CD14-positive monocyte (primary cell): ENCODE measurements around the gene MDH2. TPM values are rescaled to one million over a fixed set of nuclear protein-coding genes. Genes with fewer than 3 reads are reported as not detected.
"Not testable (repeated sequence)": the region's sequence is repeated elsewhere in the genome, so short reads cannot be mapped to it uniquely, and the experiment has no call there.

Experiments used
- DNase-seq, 3 donors: peaks; one replicate each; pipeline ENCODE4 v3.0.0-alpha.2; 2011 to 2022
- H2AFZ ChIP-seq: 2 replicates; pipeline ENCODE4 v1.6.0; 2012; ENCODE audit warnings: mild to moderate bottlenecking, low read depth, low read length, inconsistent platforms; ENCODE audit not compliant: insufficient read depth, poor library complexity, severe bottlenecking
- H3K27ac ChIP-seq, 2 donors: 1 replicate in 1 of 2; 2 replicates in 1 of 2; pipeline ENCODE4 v1.5.1; 2012 to 2013; ENCODE audit warnings: low read length in 2 of 2, control low read depth in 1 of 2, inconsistent platforms in 1 of 2, low read depth in 1 of 2, mild to moderate bottlenecking in 1 of 2
- H3K27me3 ChIP-seq, 2 donors: one replicate each; pipeline versions ENCODE4 v1.6.0 to v1.6.1; 2011 to 2013; ENCODE audit warnings: low read length in 2 of 2; ENCODE audit not compliant: control insufficient read depth in 2 of 2, insufficient read depth in 2 of 2
- H3K36me3 ChIP-seq, 2 donors: replicated peaks in 1 of 2; 1 replicate in 1 of 2; 2 replicates in 1 of 2; pipeline versions ENCODE4 v1.5.1 to v1.6.1; 2012 to 2013; ENCODE audit warnings: low read length in 2 of 2, control low read depth in 1 of 2, inconsistent platforms in 1 of 2, mild to moderate bottlenecking in 1 of 2; ENCODE audit not compliant: insufficient read depth in 2 of 2, control insufficient read depth in 1 of 2
- H3K4me1 ChIP-seq, 2 donors: 1 replicate in 1 of 2; 2 replicates in 1 of 2; pipeline versions ENCODE4 v1.5.1 to v1.6.1; 2012 to 2013; ENCODE audit warnings: low read length in 2 of 2, control low read depth in 1 of 2, inconsistent platforms in 1 of 2, mild to moderate bottlenecking in 1 of 2, moderate library complexity in 1 of 2; ENCODE audit not compliant: insufficient read depth in 2 of 2, control insufficient read depth in 1 of 2
- H3K4me2 ChIP-seq: replicated peaks from 2 replicates; pipeline ENCODE3; 2012; ENCODE audit warnings: low read length, moderate library complexity, mild to moderate bottlenecking; ENCODE audit not compliant: poor library complexity, severe bottlenecking; ENCODE audit errors: extremely low read depth
- H3K4me3 ChIP-seq, 3 experiments: fragments of 200-600 bp in 1 of 3; sonication (generic) in 1 of 3; replicated peaks in 1 of 3; 1 replicate in 2 of 3; 2 replicates in 1 of 3; pipeline ENCODE4 v1.5.1; 2011 to 2013; ENCODE audit warnings: low read length in 3 of 3, mild to moderate bottlenecking in 3 of 3, control low read depth in 2 of 3, low read depth in 2 of 3, inconsistent platforms in 1 of 3, moderate library complexity in 1 of 3
- H3K79me2 ChIP-seq: 2 replicates; pipeline ENCODE4 v1.6.0; 2012; ENCODE audit warnings: mild to moderate bottlenecking, control low read depth, inconsistent platforms, low read length, moderate library complexity; ENCODE audit not compliant: insufficient read depth
- H3K9ac ChIP-seq: 2 replicates; pipeline ENCODE4 v1.6.0; 2017; ENCODE audit warnings: low read length, mild to moderate bottlenecking; ENCODE audit not compliant: insufficient read depth, poor library complexity, severe bottlenecking
- H3K9me3 ChIP-seq, 2 donors: replicated peaks in 1 of 2; 1 replicate in 1 of 2; 2 replicates in 1 of 2; pipeline versions ENCODE4 v1.5.1 to v1.6.1; 2012 to 2013; ENCODE audit warnings: low read length in 2 of 2, control low read depth in 1 of 2; ENCODE audit not compliant: control insufficient read depth in 1 of 2, insufficient read depth in 1 of 2
- H4K20me1 ChIP-seq: 2 replicates; pipeline ENCODE4 v1.6.0; 2012; ENCODE audit warnings: mild to moderate bottlenecking, low read length, control low read depth, moderate library complexity; ENCODE audit not compliant: insufficient read depth
- H3K27ac Mint-ChIP-seq, 7 donors: one replicate each; pipeline ENCODE4 v1.8.0; 2020; ENCODE audit warnings: mild to moderate bottlenecking in 7 of 7, mixed read lengths in 7 of 7, moderate library complexity in 6 of 7, inconsistent platforms in 2 of 7
- H3K27me3 Mint-ChIP-seq, 3 donors: one replicate each; pipeline ENCODE4 v1.8.0; 2021 to 2022; ENCODE audit warnings: low read depth in 3 of 3, mild to moderate bottlenecking in 3 of 3, mixed read lengths in 3 of 3, moderate library complexity in 3 of 3, inconsistent platforms in 1 of 3
- H3K36me3 Mint-ChIP-seq, 2 donors: one replicate each; pipeline ENCODE4 v1.8.0; 2020; ENCODE audit warnings: mixed read lengths in 2 of 2, inconsistent platforms in 1 of 2, mild to moderate bottlenecking in 1 of 2
- H3K4me1 Mint-ChIP-seq: one replicate; pipeline ENCODE4 v1.8.0; 2020; ENCODE audit warnings: mild to moderate bottlenecking, mixed read lengths
- H3K4me3 Mint-ChIP-seq, 2 donors: one replicate each; pipeline ENCODE4 v1.8.0; 2020; ENCODE audit warnings: mild to moderate bottlenecking in 2 of 2, mixed read lengths in 2 of 2, moderate library complexity in 1 of 2
- H3K9me3 Mint-ChIP-seq, 7 donors: one replicate each; pipeline ENCODE4 v1.8.0; 2020 to 2022; ENCODE audit warnings: mixed read lengths in 7 of 7, mild to moderate bottlenecking in 6 of 7, moderate library complexity in 6 of 7, inconsistent platforms in 2 of 7
- WGBS: methylation state at CpG from one replicate; pipeline ENCODE4 v1.1.5; 2013; ENCODE audit warnings: missing lambda C conversion rate; ENCODE audit not compliant: insufficient coverage; 5-methylcytosine and 5-hydroxymethylcytosine counted together
- intact Hi-C, 2 donors: fragments of 100-400 bp; cut with micrococcal nuclease; formaldehyde crosslinking; loops; one replicate each; pipeline versions ENCODE4 v1.15.0 to v1.15.1; 2023
- polyA plus RNA-seq, 3 donors: library from polyadenylated mRNA; depleted of rRNA in 1 of 3; unstranded in 2 of 3; stranded (reverse) in 1 of 3; fragments of 300-500 nt in 2 of 3; fragments of >200 nt in 1 of 3; fragmentation: Illumina TruSeq in 2 of 3; gene quantifications; 1 replicate in 2 of 3; 2 replicates in 1 of 3; pipeline ENCODE4 v1.2.3, GENCODE V29; 2012 to 2021
- TF ChIP-seq, protein P1 (sequence below): fragments of 200-600 bp; IDR thresholded peaks from one replicate; pipeline ENCODE4 v1.8.0; 2022; ENCODE audit warnings: antibody characterized with exemption, mild to moderate bottlenecking

MDH2 gene
- polyA plus RNA-seq, 3 donors, result 75.2 to 162 (median 129) TPM

DNA sequence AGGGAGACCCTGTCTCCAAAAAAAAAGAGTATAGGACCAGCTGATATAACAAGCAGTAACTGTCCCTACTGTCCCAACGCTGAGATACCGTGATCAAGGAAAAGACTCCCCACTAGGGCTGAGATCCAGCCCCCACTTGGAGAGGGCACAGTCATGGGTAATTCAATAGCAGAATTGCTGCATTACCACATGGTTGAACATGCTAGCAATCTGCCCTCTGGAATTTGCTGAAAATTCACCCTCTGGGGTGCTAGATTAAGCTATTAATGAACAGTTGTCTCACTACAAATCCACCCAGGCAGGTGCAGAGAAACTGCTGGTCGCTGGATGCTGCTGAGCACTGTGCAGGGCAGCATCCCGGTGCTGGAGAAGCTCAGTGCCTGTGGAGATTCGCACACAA is 46.4 kb downstream of the MDH2 start:
- H2AFZ ChIP-seq, H3K4me1 ChIP-seq, H3K36me3 Mint-ChIP-seq, H4K20me1 ChIP-seq, H3K27me3 ChIP-seq, H3K4me3 ChIP-seq, H3K4me2 ChIP-seq, intact Hi-C loops, H3K9me3 Mint-ChIP-seq, H3K79me2 ChIP-seq, DNase-seq, H3K9ac ChIP-seq, H3K4me1 Mint-ChIP-seq, H3K36me3 ChIP-seq, H3K27ac Mint-ChIP-seq, H3K27ac ChIP-seq, H3K4me3 Mint-ChIP-seq, H3K9me3 ChIP-seq: not testable (repeated sequence)
- 92% methylated on average over 2 of the region's 5 CpGs for WGBS
- H3K27me3 Mint-ChIP-seq, result peaks cover 0 to 15% (median 11%) of the 10 kb centered on the region in 3 donors

DNA sequence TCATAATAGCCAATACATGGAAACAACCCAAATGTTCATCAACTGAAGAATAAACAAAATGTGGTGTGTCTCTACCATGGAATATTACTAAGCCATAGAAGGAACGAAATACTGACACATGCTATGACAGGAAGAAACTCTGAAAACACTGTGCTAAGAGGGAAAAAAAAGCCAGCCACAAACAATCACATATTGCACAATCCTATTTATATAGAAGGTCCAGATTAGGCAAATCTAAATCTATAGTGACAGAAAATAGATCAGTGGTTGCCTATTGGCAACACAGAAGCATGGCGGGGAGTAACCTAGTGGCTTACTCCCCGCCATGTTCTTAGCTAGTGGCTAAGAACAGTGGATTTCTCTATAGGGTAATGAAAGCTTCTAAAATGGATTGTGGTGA is 48.0 kb downstream of the MDH2 start:
- DNase-seq, result no peak
- no peak overlapping the region for H2AFZ ChIP-seq

DNA sequence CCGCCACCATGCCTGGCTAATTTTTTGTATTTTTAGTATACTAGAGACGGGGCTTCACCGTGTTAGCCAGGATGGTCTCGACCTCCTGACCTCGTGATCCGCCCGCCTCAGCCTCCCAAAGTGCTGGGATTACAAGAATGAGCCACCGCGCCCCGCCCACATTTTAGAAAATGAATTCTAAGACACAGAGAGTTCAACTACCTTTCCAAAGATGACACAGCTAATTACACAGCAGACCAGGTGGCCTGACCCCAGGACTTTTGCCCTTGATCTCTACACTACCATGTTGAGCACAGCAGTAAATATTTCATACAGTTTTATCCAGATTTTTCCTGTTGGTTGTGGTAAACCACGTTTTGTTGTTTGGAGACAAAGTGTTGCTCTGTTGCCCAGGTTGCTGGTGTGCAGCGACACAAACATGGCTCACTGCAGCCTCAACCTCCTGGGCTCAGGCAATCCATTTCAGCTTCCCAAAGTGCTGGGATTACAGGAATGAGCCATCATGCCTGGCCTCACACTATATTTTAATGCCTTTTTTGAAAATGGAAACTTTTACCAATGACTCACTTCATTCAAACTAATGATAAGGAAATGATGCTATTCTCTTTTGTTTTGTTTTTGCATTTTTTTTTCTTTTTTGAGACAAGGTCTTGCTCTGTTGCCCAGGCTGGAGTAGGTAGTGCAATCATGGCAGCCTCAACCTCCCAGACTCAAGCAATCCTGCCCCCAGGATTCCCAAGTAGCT is 54.0 kb downstream of the MDH2 start:
- H3K4me3 Mint-ChIP-seq, H3K9me3 Mint-ChIP-seq, H3K4me1 Mint-ChIP-seq, H3K27me3 Mint-ChIP-seq, H3K36me3 ChIP-seq, H3K36me3 Mint-ChIP-seq, intact Hi-C loops, H3K4me1 ChIP-seq, H3K9ac ChIP-seq, H3K79me2 ChIP-seq, H3K27me3 ChIP-seq, H2AFZ ChIP-seq, H3K4me3 ChIP-seq, DNase-seq, H3K4me2 ChIP-seq, H4K20me1 ChIP-seq, H3K27ac Mint-ChIP-seq, H3K27ac ChIP-seq, H3K9me3 ChIP-seq: not testable (repeated sequence)
- WGBS, result 50% methylated on average over 2 of the region's 12 CpGs

More for the DNA sequence above, 48.0 kb downstream of the MDH2 start:
- Histone ChIP-seq H3K4me2 (no peak overlapping the region), H3K9me3 (no peaks in the 10 kb centered on the region), H4K20me1 (no peaks in the 10 kb centered on the region), H3K9ac (no peak overlapping the region), H3K79me2 (no peaks in the 10 kb centered on the region), H3K36me3 (no peaks in the 10 kb centered on the region), H3K27me3 (peaks cover 0 to 3% of the 10 kb centered on the region in 2 donors), H3K4me1 (no peaks in the 10 kb centered on the region), H3K4me3 (no peak overlapping the region), H3K27ac (no peak overlapping the region)
- Mint-ChIP-seq H3K4me1 (no peaks in the 10 kb centered on the region), H3K27ac (no peak overlapping the region), H3K27me3 (peaks cover 0 to 15% (median 9%) of the 10 kb centered on the region in 3 donors), H3K36me3 (no peaks in the 10 kb centered on the region), H3K9me3 (no peaks in the 10 kb centered on the region), H3K4me3 (no peak overlapping the region)
- TF ChIP-seq, protein P1, sequence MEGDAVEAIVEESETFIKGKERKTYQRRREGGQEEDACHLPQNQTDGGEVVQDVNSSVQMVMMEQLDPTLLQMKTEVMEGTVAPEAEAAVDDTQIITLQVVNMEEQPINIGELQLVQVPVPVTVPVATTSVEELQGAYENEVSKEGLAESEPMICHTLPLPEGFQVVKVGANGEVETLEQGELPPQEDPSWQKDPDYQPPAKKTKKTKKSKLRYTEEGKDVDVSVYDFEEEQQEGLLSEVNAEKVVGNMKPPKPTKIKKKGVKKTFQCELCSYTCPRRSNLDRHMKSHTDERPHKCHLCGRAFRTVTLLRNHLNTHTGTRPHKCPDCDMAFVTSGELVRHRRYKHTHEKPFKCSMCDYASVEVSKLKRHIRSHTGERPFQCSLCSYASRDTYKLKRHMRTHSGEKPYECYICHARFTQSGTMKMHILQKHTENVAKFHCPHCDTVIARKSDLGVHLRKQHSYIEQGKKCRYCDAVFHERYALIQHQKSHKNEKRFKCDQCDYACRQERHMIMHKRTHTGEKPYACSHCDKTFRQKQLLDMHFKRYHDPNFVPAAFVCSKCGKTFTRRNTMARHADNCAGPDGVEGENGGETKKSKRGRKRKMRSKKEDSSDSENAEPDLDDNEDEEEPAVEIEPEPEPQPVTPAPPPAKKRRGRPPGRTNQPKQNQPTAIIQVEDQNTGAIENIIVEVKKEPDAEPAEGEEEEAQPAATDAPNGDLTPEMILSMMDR, result no peak
- intact Hi-C loops, result no loop called here
- WGBS, result 93% methylated on average over 2 of the region's 3 CpGs

DNA sequence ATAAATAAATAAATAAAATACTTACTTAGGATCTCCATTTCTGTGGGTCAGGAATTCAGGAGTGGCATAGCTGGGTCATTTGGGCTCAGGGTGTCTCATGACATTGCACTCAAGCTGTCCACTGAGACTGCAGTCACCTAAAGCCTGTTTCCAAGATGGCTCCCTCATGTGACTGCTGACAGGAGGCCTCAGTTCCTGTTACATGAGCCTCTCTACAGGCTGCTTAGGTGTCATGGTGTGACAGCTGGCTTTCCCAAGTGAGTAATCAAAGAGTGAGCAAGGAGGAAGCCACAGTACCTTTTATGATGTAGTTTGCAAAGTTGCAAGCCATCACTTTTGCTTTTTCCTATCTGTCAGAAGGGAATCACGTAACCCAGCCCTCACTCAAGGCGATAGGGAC is 55.9 kb downstream of the MDH2 start:
- H3K79me2 ChIP-seq, H3K4me1 Mint-ChIP-seq, H3K9ac ChIP-seq, H3K4me1 ChIP-seq, H3K4me2 ChIP-seq, H3K4me3 ChIP-seq, H3K27ac ChIP-seq, H3K27me3 Mint-ChIP-seq, H3K27me3 ChIP-seq, H3K36me3 ChIP-seq, DNase-seq, intact Hi-C loops, H3K4me3 Mint-ChIP-seq, H3K36me3 Mint-ChIP-seq, H3K9me3 ChIP-seq, H3K9me3 Mint-ChIP-seq, H3K27ac Mint-ChIP-seq, H4K20me1 ChIP-seq, H2AFZ ChIP-seq: not testable (repeated sequence)
- WGBS, result 100% methylated on average over 1 of the region's 2 CpGs
